ENCODE results near the gene SULT4A1.

The SULT4A1 gene

DNA sequence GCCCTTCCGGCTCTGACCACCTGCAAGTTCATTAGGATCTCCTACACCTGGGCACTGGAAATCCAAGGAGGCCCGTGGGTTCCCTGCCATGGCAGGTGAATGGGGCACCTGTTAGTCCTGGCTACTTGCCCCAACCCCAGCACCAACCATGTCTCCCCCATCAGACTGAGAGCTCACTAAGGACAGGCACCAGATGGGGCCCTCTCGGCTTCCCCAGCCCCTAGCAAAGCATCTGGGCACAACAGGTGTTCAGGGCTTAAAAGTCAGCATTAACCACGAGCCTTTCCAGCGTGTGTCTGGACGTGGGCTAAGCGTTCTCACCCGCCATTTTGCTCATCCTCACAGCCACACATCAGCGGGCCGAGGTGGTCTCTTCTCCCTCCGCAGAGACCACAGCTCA lies 2.2 kb downstream of the SULT4A1 start:
- TF ChIP-seq GABPA (IDR thresholded peaks at IDR 0.05; ENCODE audit: low read depth) (no peak), SPI1 (IDR thresholded peaks at IDR 0.05; ENCODE audit: borderline replicate concordance, low read depth) (no peak), POLR2AphosphoS5 (IDR thresholded peaks at IDR 0.05; ENCODE audit: low read depth) (no peak)
- TF ChIP-seq, protein P1, sequence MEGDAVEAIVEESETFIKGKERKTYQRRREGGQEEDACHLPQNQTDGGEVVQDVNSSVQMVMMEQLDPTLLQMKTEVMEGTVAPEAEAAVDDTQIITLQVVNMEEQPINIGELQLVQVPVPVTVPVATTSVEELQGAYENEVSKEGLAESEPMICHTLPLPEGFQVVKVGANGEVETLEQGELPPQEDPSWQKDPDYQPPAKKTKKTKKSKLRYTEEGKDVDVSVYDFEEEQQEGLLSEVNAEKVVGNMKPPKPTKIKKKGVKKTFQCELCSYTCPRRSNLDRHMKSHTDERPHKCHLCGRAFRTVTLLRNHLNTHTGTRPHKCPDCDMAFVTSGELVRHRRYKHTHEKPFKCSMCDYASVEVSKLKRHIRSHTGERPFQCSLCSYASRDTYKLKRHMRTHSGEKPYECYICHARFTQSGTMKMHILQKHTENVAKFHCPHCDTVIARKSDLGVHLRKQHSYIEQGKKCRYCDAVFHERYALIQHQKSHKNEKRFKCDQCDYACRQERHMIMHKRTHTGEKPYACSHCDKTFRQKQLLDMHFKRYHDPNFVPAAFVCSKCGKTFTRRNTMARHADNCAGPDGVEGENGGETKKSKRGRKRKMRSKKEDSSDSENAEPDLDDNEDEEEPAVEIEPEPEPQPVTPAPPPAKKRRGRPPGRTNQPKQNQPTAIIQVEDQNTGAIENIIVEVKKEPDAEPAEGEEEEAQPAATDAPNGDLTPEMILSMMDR (IDR thresholded peaks at IDR 0.05; ENCODE audit: insufficient read depth, low read length): no peak
- TF ChIP-seq, protein P2, sequence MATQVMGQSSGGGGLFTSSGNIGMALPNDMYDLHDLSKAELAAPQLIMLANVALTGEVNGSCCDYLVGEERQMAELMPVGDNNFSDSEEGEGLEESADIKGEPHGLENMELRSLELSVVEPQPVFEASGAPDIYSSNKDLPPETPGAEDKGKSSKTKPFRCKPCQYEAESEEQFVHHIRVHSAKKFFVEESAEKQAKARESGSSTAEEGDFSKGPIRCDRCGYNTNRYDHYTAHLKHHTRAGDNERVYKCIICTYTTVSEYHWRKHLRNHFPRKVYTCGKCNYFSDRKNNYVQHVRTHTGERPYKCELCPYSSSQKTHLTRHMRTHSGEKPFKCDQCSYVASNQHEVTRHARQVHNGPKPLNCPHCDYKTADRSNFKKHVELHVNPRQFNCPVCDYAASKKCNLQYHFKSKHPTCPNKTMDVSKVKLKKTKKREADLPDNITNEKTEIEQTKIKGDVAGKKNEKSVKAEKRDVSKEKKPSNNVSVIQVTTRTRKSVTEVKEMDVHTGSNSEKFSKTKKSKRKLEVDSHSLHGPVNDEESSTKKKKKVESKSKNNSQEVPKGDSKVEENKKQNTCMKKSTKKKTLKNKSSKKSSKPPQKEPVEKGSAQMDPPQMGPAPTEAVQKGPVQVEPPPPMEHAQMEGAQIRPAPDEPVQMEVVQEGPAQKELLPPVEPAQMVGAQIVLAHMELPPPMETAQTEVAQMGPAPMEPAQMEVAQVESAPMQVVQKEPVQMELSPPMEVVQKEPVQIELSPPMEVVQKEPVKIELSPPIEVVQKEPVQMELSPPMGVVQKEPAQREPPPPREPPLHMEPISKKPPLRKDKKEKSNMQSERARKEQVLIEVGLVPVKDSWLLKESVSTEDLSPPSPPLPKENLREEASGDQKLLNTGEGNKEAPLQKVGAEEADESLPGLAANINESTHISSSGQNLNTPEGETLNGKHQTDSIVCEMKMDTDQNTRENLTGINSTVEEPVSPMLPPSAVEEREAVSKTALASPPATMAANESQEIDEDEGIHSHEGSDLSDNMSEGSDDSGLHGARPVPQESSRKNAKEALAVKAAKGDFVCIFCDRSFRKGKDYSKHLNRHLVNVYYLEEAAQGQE (IDR thresholded peaks at IDR 0.05; ENCODE audit: insufficient replicate concordance, low read depth): no peak
- DNase-seq (ENCODE audit: low read depth in 1 of 2, low spot score in 1 of 2): no peak
- peaks cover 4% of the 10 kb centered on the region for H3K27me3 ChIP-seq (ENCODE audit: insufficient read depth, poor library complexity, severe bottlenecking)
- H3K27ac ChIP-seq (replicated peaks): no peak overlapping the region
- no peak overlapping the region for H3K4me3 ChIP-seq (replicated peaks; ENCODE audit: insufficient read depth, low read length)

DNA sequence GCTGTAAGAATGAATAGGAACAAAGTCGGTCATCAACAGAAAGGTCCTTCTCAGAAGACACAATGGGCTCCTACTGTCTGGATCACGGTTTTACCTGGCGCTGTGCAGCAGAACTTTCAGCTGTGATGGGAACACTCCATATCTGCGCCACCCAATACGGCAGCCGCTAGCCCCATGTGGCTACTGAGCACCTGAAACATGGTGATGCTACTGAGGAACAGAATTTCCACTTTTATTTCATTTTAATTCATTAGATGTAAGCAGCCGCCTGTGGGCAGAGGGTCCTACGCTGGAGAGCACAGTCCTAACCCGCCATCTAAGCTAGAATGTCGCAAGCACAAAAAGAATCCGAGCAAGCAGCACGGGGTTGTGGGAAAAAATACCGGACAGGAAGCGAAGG lies 2.7 kb downstream of the SULT4A1 start:
- H3K27me3 ChIP-seq (ENCODE audit: insufficient read depth, poor library complexity, severe bottlenecking): peaks cover 4% of the 10 kb centered on the region
- no peak overlapping the region for H3K27ac ChIP-seq (replicated peaks)
- DNase-seq (ENCODE audit: low read depth in 1 of 2, low spot score in 1 of 2): no peak
- no peak overlapping the region for H3K4me3 ChIP-seq (replicated peaks; ENCODE audit: insufficient read depth, low read length)
- TF ChIP-seq POLR2AphosphoS5 (IDR thresholded peaks at IDR 0.05; ENCODE audit: low read depth): no peak
- TF ChIP-seq, protein P1 (IDR thresholded peaks at IDR 0.05; ENCODE audit: insufficient read depth, low read length): no peak
- TF ChIP-seq, protein P2 (IDR thresholded peaks at IDR 0.05; ENCODE audit: insufficient replicate concordance, low read depth): no peak
- no peak for TF ChIP-seq GABPA (IDR thresholded peaks at IDR 0.05; ENCODE audit: low read depth)
- TF ChIP-seq SPI1 (IDR thresholded peaks at IDR 0.05; ENCODE audit: borderline replicate concordance, low read depth): no peak

DNA sequence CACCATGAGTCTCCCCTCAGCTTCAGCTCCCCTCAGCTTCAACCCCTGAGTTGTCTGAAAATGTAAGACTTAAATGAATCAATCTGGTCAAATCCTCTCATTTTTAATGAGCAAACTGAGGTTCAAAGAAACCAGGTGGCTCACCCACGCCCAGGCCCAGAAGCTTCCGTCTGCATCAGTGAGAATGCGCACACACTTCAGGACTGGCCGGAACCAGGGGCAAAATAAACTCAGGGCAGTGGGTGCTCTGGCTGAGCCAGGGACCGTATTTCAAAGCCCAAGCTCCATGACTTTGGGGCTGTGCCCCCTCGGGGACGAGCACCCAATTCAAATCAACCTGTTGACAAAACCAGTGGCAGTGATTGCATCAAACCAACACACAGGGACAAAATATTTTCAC lies 3.1 kb downstream of the SULT4A1 start:
- Histone ChIP-seq H3K27me3 (ENCODE audit: insufficient read depth, poor library complexity, severe bottlenecking) (peaks cover 4% of the 10 kb centered on the region), H3K27ac (replicated peaks) (no peak overlapping the region), H3K4me3 (replicated peaks; ENCODE audit: insufficient read depth, low read length) (no peak overlapping the region)
- TF ChIP-seq POLR2AphosphoS5 (IDR thresholded peaks at IDR 0.05; ENCODE audit: low read depth): no peak
- TF ChIP-seq SPI1 (IDR thresholded peaks at IDR 0.05; ENCODE audit: borderline replicate concordance, low read depth): no peak
- TF ChIP-seq, protein P2 (IDR thresholded peaks at IDR 0.05; ENCODE audit: insufficient replicate concordance, low read depth): no peak
- TF ChIP-seq GABPA (IDR thresholded peaks at IDR 0.05; ENCODE audit: low read depth): no peak
- DNase-seq (ENCODE audit: low read depth in 1 of 2, low spot score in 1 of 2): no peak
